GM23338 (cell line): Measurements from ENCODE around the gene CUX1.

ENCODE experiments used
- CREB1 ChIP-seq: fragments of 250-450 bp; sonication (Bioruptor Pico); IDR thresholded peaks from 2 replicates; pipeline ENCODE4 v1.5.0; 2020; ENCODE audit warnings: low read depth, mild to moderate bottlenecking, moderate library complexity
- CTCF ChIP-seq, 2 experiments: fragments of 200-600 bp in 1 of 2; sonication (generic) in 1 of 2; conservative IDR thresholded peaks; 2 replicates each; pipeline versions ENCODE4 v1.5.1 to v1.6.1; 2016 to 2017; ENCODE audit warnings: antibody characterized with exemption in 2 of 2, low read depth in 2 of 2, mild to moderate bottlenecking in 2 of 2, moderate library complexity in 1 of 2
- ETS1 ChIP-seq: IDR thresholded peaks from 2 replicates; pipeline ENCODE4 v1.6.1; 2016; ENCODE audit warnings: antibody characterized with exemption
- EZH2 ChIP-seq: fragments of 200-600 bp; sonication (generic); IDR thresholded peaks from one replicate; pipeline ENCODE4 v1.8.0; 2017; ENCODE audit warnings: antibody characterized with exemption, mild to moderate bottlenecking, low read depth; ENCODE audit not compliant: unreplicated experiment
- EZH2phosphoT487 ChIP-seq: fragments of 200-600 bp; sonication (generic); IDR thresholded peaks from one replicate; pipeline ENCODE4 v1.8.1; 2018; ENCODE audit warnings: antibody characterized with exemption; ENCODE audit not compliant: unreplicated experiment
- JUNB ChIP-seq: IDR thresholded peaks from one replicate; pipeline ENCODE4 v1.6.1; 2016; ENCODE audit warnings: antibody characterized with exemption; ENCODE audit not compliant: unreplicated experiment
- POLR2AphosphoS5 ChIP-seq: IDR thresholded peaks from 2 replicates; pipeline ENCODE4 v1.6.1; 2016; ENCODE audit warnings: antibody characterized with exemption, low read depth
- REST ChIP-seq: IDR thresholded peaks from one replicate; pipeline ENCODE4 v1.6.1; 2018; ENCODE audit warnings: antibody characterized with exemption; ENCODE audit not compliant: unreplicated experiment
- ZNF331 ChIP-seq: fragments of 250-450 bp; sonication (Bioruptor Pico); IDR thresholded peaks from 2 replicates; pipeline ENCODE4 v1.5.0; 2020; ENCODE audit warnings: low read depth, mild to moderate bottlenecking, moderate library complexity

- TF ChIP-seq CTCF (conservative IDR thresholded peaks at IDR 0.05; ENCODE audit: low read depth in 2 of 2) (no peak), POLR2AphosphoS5 (no peak), EZH2 (no peak), ETS1 (no peak), ZNF331 (CRISPR knock-in tag) (no peak), EZH2phosphoT487 (no peak), REST (no peak), JUNB (no peak), CREB1 (no peak)
Observed at GRCh38 chr7:102289057-102289456, 471.6 kb downstream of the CUX1 start.
